Body of pancreas (tissue), 4 donors: ENCODE results near the gene TRIM71.

ENCODE experiments used
- CTCF ChIP-seq, 7 experiments: fragments of 450-650 bp in 4 of 7; fragments of 200-600 bp in 3 of 7; sonication (generic) in 3 of 7; IDR thresholded peaks; one replicate each; pipeline ENCODE4 v1.5.1; 2016 to 2019; ENCODE audit warnings: antibody characterized with exemption in 7 of 7
- POLR2A ChIP-seq, 3 donors: fragments of 450-650 bp; IDR thresholded peaks; one replicate each; pipeline ENCODE4 v1.6.1; 2016; ENCODE audit warnings: antibody characterized with exemption in 3 of 3, mild to moderate bottlenecking in 2 of 3

- no peak for TF ChIP-seq CTCF (IDR thresholded peaks at IDR 0.05)
- no peak for TF ChIP-seq POLR2A (IDR thresholded peaks at IDR 0.05)
These were observed 93.2 kb downstream of the TRIM71 start for GRCh38 chr3:32910954-32911353.
